Upper lobe of left lung (tissue), 4 donors: Measurements from ENCODE around the gene CERK.

Experiments
- EP300 ChIP-seq, 4 donors: sonication (generic); formaldehyde crosslinking; IDR thresholded peaks; one replicate each; pipeline ENCODE4 v1.5.1; 2017; ENCODE audit warnings: antibody characterized with exemption in 4 of 4, control low read depth in 2 of 4
- POLR2AphosphoS5 ChIP-seq, 2 donors: sonication (generic); formaldehyde crosslinking; IDR thresholded peaks; one replicate each; pipeline ENCODE4 v1.5.1; 2017; ENCODE audit warnings: antibody characterized with exemption in 2 of 2
- TF ChIP-seq, protein P1 (sequence below), 6 experiments: fragments of 450-650 bp in 4 of 6; fragments of 200-600 bp in 2 of 6; sonication (generic) in 2 of 6; IDR thresholded peaks; one replicate each; pipeline ENCODE4 v1.5.1; 2016 to 2019; ENCODE audit warnings: antibody characterized with exemption in 6 of 6

DNA sequence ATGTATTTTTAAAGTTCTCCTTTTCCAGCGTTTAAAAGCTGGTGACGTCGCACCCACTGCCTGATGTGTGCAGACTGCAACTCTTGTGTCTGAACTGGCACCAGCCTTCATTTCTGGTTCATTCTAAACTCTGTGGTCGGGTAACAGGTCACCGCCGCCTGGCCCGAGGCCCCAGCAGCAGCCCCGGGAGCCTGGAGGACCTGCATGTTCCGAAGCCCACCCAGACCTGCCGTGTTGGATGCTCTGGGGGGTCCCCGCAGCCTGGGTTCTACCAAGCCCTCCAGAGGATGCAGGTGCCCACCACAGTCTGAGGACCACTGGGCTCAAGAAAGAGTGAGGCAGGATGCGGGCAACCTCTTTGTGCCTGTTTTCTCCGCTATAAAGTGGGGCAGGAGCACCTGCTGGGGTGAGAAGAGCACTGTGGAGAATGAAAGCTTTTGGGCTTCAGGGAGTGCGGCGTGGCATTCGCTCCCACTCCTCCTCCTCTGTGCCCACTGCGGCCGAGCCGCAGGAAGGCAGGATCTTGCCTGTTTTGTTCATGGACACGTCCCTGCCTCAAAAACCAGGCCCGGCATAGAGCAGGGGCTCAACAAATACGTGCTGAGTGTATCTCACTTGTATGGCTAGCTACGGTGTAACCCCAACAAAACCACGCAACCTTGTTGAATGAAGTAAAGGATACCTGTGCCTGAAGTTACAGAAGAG is 40.1 kb downstream of the CERK start:
- TF ChIP-seq, protein P1, sequence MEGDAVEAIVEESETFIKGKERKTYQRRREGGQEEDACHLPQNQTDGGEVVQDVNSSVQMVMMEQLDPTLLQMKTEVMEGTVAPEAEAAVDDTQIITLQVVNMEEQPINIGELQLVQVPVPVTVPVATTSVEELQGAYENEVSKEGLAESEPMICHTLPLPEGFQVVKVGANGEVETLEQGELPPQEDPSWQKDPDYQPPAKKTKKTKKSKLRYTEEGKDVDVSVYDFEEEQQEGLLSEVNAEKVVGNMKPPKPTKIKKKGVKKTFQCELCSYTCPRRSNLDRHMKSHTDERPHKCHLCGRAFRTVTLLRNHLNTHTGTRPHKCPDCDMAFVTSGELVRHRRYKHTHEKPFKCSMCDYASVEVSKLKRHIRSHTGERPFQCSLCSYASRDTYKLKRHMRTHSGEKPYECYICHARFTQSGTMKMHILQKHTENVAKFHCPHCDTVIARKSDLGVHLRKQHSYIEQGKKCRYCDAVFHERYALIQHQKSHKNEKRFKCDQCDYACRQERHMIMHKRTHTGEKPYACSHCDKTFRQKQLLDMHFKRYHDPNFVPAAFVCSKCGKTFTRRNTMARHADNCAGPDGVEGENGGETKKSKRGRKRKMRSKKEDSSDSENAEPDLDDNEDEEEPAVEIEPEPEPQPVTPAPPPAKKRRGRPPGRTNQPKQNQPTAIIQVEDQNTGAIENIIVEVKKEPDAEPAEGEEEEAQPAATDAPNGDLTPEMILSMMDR (IDR thresholded peaks at IDR 0.05): no peak
- no peak for TF ChIP-seq POLR2AphosphoS5 (IDR thresholded peaks at IDR 0.05)
- TF ChIP-seq EP300 (IDR thresholded peaks at IDR 0.05): no peak
